Astrocyte (in vitro differentiated cells and primary cell): Measurements from ENCODE around the gene AAGAB. TPM values are rescaled to one million over a fixed set of nuclear protein-coding genes. Genes with fewer than 3 reads are reported as not detected.

Experiments
- DNase-seq: peaks from one replicate; pipeline ENCODE4 v3.0.0-alpha.2; 2010; ENCODE audit warnings: low read depth
- FAIRE-seq: peaks from 2 replicates; lab custom pipeline; 2011; peaks lifted over from hg19 to GRCh38; lab: Jason Lieb, UNC
- H2AFZ ChIP-seq: 2 replicates; pipeline ENCODE4 v1.6.0; 2012; ENCODE audit warnings: low read depth, low read length, inconsistent platforms
- H3K27ac ChIP-seq: 2 replicates; pipeline ENCODE4 v1.5.1; 2011; ENCODE audit warnings: low read depth, low read length, inconsistent platforms
- H3K27me3 ChIP-seq: 2 replicates; pipeline ENCODE4 v1.6.0; 2011; ENCODE audit warnings: low read length, inconsistent platforms; ENCODE audit not compliant: insufficient read depth
- H3K36me3 ChIP-seq: 2 replicates; pipeline ENCODE4 v1.5.1; 2011; ENCODE audit warnings: low read length, inconsistent platforms; ENCODE audit not compliant: insufficient read depth
- H3K4me1 ChIP-seq: 2 replicates; pipeline ENCODE4 v1.5.1; 2011; ENCODE audit warnings: low read length, inconsistent platforms; ENCODE audit not compliant: insufficient read depth
- H3K4me2 ChIP-seq: 2 replicates; pipeline ENCODE4 v1.6.0; 2012; ENCODE audit warnings: low read length, inconsistent platforms
- H3K4me3 ChIP-seq: 2 replicates; pipeline ENCODE4 v1.5.1; 2011; ENCODE audit warnings: low read depth, mild to moderate bottlenecking, low read length, inconsistent platforms; ENCODE audit not compliant: insufficient read depth
- H3K79me2 ChIP-seq: 2 replicates; pipeline ENCODE4 v1.6.0; 2012; ENCODE audit warnings: mild to moderate bottlenecking, low read length, inconsistent platforms; ENCODE audit not compliant: insufficient read depth
- H3K9ac ChIP-seq: 2 replicates; pipeline ENCODE4 v1.6.0; 2012; ENCODE audit warnings: mild to moderate bottlenecking, low read length, inconsistent platforms
- H3K9me3 ChIP-seq: 2 replicates; pipeline ENCODE4 v1.5.1; 2012; ENCODE audit warnings: low read depth, mild to moderate bottlenecking, low read length, inconsistent platforms; ENCODE audit not compliant: insufficient read depth
- H4K20me1 ChIP-seq: 2 replicates; pipeline ENCODE4 v1.6.0; 2012; ENCODE audit warnings: low read length, inconsistent platforms; ENCODE audit not compliant: insufficient read depth
- H3K27ac Mint-ChIP-seq: one replicate; pipeline ENCODE4 v1.8.0; 2021; ENCODE audit warnings: mild to moderate bottlenecking, mixed read lengths; ENCODE audit not compliant: unreplicated experiment
- H3K27me3 Mint-ChIP-seq: one replicate; pipeline ENCODE4 v1.8.0; 2021; ENCODE audit warnings: low read depth, mixed read lengths; ENCODE audit not compliant: unreplicated experiment
- H3K36me3 Mint-ChIP-seq: one replicate; pipeline ENCODE4 v1.8.0; 2021; ENCODE audit warnings: low read depth, mixed read lengths; ENCODE audit not compliant: unreplicated experiment
- H3K4me1 Mint-ChIP-seq: one replicate; pipeline ENCODE4 v1.8.0; 2021; ENCODE audit warnings: low read depth, mixed read lengths; ENCODE audit not compliant: unreplicated experiment
- H3K4me3 Mint-ChIP-seq: one replicate; pipeline ENCODE4 v1.8.0; 2021; ENCODE audit warnings: mild to moderate bottlenecking, moderate library complexity, mixed read lengths; ENCODE audit not compliant: unreplicated experiment
- H3K9me3 Mint-ChIP-seq: one replicate; pipeline ENCODE4 v1.8.0; 2021; ENCODE audit warnings: mild to moderate bottlenecking, mixed read lengths; ENCODE audit not compliant: unreplicated experiment
- CTCF ChIP-seq: IDR thresholded peaks from 2 replicates; pipeline ENCODE4 v1.5.1; 2011; ENCODE audit warnings: low read depth, mild to moderate bottlenecking, inconsistent platforms, low read length, moderate library complexity; ENCODE audit not compliant: insufficient read depth
- EZH2 ChIP-seq: IDR thresholded peaks from 2 replicates; pipeline ENCODE4 v1.6.1; 2012; ENCODE audit warnings: mild to moderate bottlenecking, low read length, inconsistent platforms; ENCODE audit not compliant: insufficient read depth
- total RNA-seq: library from RNA; stranded (reverse); gene quantifications from 2 replicates; pipeline ENCODE4 v1.2.1, GENCODE V29; 2021

Gene AAGAB
- total RNA-seq, 1 donor from 2014 or later: 52.2 TPM

DNA sequence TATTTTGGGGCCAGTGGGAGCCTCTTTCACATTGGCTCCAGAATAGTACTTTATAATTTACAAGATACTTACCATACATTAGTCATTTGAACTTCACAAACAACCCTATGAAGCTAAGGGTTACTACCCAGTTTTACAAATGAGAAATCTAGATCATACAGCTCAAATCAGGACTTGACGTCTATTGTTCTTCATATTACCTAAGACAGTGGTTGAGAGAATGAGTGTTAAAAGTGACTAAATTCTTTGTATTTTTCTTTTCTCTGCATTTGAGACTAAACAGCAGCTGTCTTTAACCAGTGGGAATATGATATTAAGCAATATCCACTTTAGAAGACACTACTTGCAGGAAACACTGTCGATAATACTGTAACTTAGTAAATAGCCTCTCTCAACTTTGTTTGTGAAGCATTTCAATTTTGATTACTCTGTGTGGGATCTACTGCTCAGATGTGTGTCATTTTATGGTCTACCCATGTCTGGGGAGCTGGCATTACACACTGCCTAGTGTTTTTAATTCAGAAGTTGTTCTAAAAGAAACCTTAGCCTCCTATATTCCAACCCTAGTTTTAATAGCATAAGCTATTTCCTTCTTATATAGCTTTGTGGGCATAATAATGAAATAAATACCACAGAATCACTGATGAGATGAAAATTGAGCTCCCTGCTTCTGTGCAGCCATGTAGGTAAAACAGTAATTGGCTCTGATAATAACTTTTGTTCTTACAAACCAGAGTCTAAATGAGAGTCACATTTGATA lies 46.0 kb upstream of the AAGAB start:
- H3K4me2 ChIP-seq: no peak overlapping the region
- no peak for DNase-seq

GRCh38 chr15:67296684-67297083 lies 42.2 kb upstream of the AAGAB start:
- DNase-seq (no peak), FAIRE-seq (no peak)
- Mint-ChIP-seq H3K9me3 (peaks cover 2% of the 10 kb centered on the region), H3K4me3 (no peak overlapping the region), H3K27ac (no peak overlapping the region), H3K4me1 (peaks cover 2% of the 10 kb centered on the region), H3K36me3 (no peaks in the 10 kb centered on the region), H3K27me3 (peaks cover 2% of the 10 kb centered on the region)
- H3K9ac ChIP-seq: no peak overlapping the region
- H2AFZ ChIP-seq: no peak overlapping the region
- no peak overlapping the region for H3K4me2 ChIP-seq
- no peaks in the 10 kb centered on the region for H3K36me3 ChIP-seq
- H3K4me1 ChIP-seq: no peaks in the 10 kb centered on the region
- H3K27me3 ChIP-seq: no peaks in the 10 kb centered on the region
- TF ChIP-seq CTCF (no peak), EZH2 (no peak)
- no peaks in the 10 kb centered on the region for H3K79me2 ChIP-seq
- H3K9me3 ChIP-seq: no peaks in the 10 kb centered on the region
- no peak overlapping the region for H3K27ac ChIP-seq
- no peaks in the 10 kb centered on the region for H4K20me1 ChIP-seq
- no peak overlapping the region for H3K4me3 ChIP-seq

More for the DNA sequence above, 46.0 kb upstream of the AAGAB start:
- Mint-ChIP-seq H3K4me3 (no peak overlapping the region), H3K4me1 (peaks cover 2% of the 10 kb centered on the region), H3K9me3 (no peaks in the 10 kb centered on the region), H3K36me3 (no peaks in the 10 kb centered on the region), H3K27me3 (no peaks in the 10 kb centered on the region), H3K27ac (no peak overlapping the region)
- TF ChIP-seq CTCF (no peak), EZH2 (no peak)
- H4K20me1 ChIP-seq: no peaks in the 10 kb centered on the region
- H3K79me2 ChIP-seq: no peaks in the 10 kb centered on the region
- no peak overlapping the region for H3K4me3 ChIP-seq
- no peak overlapping the region for H2AFZ ChIP-seq
- H3K27me3 ChIP-seq: no peaks in the 10 kb centered on the region
- no peak for FAIRE-seq
- no peaks in the 10 kb centered on the region for H3K4me1 ChIP-seq
- H3K27ac ChIP-seq: no peak overlapping the region
- H3K9me3 ChIP-seq: no peaks in the 10 kb centered on the region
- H3K36me3 ChIP-seq: no peaks in the 10 kb centered on the region
- no peak overlapping the region for H3K9ac ChIP-seq

DNA sequence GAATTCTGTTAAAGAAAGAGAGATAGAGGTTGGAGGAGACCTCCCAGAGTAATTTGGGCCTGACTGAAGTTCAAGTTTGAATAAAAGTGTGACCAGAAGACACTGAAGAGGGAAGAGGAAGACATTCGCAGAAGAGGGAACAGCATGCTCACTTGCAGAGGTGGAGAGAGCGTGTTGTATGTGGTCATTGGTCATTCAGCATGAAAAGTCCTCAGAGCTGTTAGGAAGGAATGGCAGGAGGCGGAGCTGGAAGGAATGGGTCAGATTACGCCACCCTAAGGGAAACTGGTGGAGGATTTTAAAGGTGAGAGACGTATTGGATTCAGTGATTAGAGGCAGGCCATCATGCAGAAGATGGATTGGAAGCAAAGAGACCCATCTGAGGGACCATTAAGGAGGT lies 41.7 kb upstream of the AAGAB start:
- Histone ChIP-seq H3K27ac (no peak overlapping the region), H3K36me3 (no peaks in the 10 kb centered on the region), H3K4me3 (no peak overlapping the region), H3K79me2 (no peaks in the 10 kb centered on the region), H3K9ac (no peak overlapping the region), H2AFZ (no peak overlapping the region), H3K9me3 (no peaks in the 10 kb centered on the region), H4K20me1 (no peaks in the 10 kb centered on the region), H3K4me1 (no peaks in the 10 kb centered on the region), H3K27me3 (no peaks in the 10 kb centered on the region), H3K4me2 (no peak overlapping the region)
- TF ChIP-seq CTCF (no peak), EZH2 (no peak)
- Mint-ChIP-seq H3K36me3 (no peaks in the 10 kb centered on the region), H3K27me3 (peaks cover 2% of the 10 kb centered on the region), H3K9me3 (peaks cover 2% of the 10 kb centered on the region), H3K4me3 (no peak overlapping the region), H3K4me1 (peaks cover 2% of the 10 kb centered on the region), H3K27ac (no peak overlapping the region)
- DNase-seq: no peak
- FAIRE-seq: no peak
